ENCODE data around the gene PSMG3.

PSMG3 gene

DNA sequence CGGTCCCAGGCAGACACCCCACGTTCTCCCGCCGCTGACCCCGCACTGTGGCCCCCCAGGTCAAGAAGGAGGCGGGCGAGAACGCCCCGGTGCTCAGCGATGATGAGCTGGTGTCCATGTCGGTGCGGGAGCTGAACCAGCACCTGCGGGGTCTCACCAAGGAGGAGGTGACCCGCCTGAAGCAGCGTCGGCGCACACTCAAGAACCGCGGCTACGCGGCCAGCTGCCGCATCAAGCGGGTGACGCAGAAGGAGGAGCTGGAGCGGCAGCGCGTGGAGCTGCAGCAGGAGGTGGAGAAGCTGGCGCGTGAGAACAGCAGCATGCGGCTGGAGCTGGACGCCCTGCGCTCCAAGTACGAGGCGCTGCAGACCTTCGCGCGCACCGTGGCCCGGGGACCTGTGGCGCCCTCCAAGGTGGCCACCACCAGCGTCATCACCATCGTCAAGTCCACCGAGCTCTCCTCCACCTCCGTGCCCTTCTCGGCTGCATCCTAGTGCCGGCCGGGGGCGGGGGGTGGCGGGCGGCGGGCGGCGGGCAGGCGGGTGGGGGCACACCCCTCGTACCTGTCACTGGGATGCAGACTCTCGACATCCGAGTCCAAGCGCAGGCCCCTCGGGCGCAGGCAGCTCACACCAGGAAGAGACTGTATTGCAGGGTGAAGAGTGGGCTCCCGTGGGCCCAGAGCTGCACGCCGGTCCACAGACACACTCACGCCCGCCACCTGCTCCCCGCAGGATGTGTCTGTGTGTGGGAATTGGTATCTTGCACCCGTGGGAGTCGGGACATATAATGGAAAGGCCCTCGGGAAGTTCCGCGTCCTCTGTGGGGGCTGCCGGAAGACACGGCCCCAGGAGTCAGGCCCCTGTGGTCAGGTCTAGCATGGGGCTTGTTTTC is 29.7 kb downstream of the PSMG3 start:
- TF ChIP-seq, protein P1, sequence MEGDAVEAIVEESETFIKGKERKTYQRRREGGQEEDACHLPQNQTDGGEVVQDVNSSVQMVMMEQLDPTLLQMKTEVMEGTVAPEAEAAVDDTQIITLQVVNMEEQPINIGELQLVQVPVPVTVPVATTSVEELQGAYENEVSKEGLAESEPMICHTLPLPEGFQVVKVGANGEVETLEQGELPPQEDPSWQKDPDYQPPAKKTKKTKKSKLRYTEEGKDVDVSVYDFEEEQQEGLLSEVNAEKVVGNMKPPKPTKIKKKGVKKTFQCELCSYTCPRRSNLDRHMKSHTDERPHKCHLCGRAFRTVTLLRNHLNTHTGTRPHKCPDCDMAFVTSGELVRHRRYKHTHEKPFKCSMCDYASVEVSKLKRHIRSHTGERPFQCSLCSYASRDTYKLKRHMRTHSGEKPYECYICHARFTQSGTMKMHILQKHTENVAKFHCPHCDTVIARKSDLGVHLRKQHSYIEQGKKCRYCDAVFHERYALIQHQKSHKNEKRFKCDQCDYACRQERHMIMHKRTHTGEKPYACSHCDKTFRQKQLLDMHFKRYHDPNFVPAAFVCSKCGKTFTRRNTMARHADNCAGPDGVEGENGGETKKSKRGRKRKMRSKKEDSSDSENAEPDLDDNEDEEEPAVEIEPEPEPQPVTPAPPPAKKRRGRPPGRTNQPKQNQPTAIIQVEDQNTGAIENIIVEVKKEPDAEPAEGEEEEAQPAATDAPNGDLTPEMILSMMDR (conservative IDR thresholded peaks at IDR 0.05; ENCODE audit: low read depth, low read length), result no peak
- DNase-seq (ENCODE audit: low read depth), result no peak
- no peak overlapping the region for H3K4me3 ChIP-seq (ENCODE audit: low read length)

DNA sequence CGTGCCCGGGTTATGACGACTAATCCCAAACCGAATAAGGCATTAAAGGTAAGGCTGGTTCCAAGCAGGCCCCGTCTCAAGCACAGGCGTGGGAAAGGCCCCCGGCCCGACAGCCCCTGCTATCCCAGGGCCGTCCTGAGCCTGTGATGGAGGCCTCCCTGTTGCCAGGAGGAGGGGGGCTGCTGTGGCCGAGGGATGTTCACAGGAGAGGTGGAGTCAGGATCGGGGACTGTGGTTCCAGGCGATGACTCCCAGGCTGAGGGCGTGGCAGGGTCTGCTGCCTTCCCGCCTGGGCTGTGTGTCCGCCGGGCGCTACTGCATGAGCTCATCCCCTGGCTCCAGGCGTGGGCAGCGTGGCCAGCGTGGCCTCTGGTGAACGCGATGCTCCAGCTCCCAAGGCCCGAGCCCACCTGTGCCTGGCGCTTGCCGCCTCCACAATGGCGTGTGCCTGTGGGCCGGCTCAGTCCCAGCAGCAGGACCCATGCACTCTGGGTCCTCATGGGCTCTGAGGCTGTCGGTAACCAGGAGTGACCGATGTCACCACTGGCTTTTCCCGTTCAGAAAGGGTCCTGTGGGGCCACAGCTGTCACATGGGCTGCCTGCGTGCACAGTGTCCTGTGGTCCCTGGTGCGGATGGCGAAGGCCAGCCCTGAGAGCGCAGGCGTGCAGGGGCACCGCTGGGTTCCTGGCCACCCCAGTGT is 30.5 kb downstream of the PSMG3 start:
- peak; percentile 81 for DNase-seq (ENCODE audit: low read depth)
- TF ChIP-seq, protein P1 (conservative IDR thresholded peaks at IDR 0.05; ENCODE audit: low read depth, low read length), result no peak
- H3K4me3 ChIP-seq (ENCODE audit: low read length), result peak overlapping the region; percentile 63

DNA sequence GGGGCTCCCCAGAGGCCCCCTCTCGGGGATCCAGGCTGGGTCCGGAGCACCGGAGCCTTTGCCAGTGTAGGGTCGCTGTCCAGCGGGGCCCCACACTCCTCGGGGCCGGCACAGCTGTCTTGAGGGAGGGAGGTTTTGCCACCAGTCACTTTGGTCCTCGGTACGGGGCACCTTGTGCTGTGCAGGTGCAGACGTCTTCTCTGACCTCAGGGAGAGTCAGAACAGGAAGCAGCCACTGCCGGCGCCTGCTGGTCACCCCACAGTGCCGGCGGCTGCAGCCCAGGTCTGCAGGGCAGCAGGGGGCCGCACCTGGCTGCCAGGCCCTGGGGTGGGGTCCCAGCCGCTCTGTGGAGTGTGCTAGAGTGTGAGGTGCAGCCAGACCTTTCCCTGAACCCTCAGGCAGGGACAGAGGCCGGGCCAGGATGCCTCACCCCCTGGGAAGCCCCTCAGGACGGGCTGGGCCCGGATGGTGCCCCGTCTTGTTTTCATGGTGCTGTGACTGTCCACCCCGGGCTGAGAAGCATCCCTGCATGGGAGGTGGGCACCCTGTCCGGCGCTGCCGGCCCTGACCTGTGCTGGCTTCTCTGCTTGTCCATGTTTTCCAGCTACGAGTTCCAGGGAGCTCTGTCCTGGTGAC is 31.2 kb downstream of the PSMG3 start:
- DNase-seq (ENCODE audit: low read depth), result no peak
- TF ChIP-seq, protein P1 (conservative IDR thresholded peaks at IDR 0.05; ENCODE audit: low read depth, low read length), result no peak
- H3K4me3 ChIP-seq (ENCODE audit: low read length), result peak overlapping the region; percentile 63

DNA sequence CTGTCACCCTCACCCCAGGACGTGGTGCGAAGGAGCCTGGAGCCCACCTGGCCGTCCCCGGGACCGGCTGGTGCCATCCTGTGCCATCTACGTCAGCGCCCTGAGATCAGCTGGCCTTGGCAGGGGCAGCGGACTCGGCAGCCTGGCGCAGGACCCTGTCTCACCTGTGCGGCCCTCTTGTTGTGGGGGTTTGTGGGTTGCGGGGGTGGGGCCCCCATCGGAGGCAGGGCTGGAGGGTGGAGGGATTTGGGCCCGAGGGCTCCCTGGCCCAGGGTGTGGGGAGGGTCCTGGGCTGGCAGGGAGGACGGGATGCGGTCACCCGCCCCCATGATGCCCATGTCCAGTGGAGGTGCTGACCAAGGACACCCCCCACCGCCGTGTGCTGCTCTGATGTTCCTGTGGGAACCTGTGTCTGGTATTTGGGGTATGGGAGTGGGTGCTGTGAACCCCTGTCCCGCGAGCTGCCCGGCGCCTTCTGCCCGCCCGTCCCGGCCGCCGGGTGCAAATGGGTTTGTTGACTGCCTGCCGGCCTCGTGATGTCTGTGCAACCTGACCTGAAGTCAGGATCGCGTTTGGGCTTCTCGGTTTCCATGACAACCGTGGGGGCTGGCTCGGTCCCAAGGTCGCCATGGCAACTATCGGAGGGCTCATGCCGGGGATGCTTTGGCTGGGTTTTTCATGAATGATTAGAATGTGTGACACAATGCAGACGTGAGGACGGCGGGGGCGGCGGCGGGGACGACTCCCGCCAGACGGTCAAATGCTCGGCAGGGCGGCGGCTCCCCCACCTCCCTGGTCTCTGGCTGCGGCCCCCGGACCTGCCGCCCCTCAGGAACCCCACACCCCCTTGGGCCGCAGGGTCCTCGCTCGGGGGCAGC is 32.1 kb downstream of the PSMG3 start:
- DNase-seq (ENCODE audit: low read depth), result peak; percentile 93
- TF ChIP-seq, protein P1 (conservative IDR thresholded peaks at IDR 0.05; ENCODE audit: low read depth, low read length), result no peak
- peak overlapping the region; percentile 63 for H3K4me3 ChIP-seq (ENCODE audit: low read length)

DNA sequence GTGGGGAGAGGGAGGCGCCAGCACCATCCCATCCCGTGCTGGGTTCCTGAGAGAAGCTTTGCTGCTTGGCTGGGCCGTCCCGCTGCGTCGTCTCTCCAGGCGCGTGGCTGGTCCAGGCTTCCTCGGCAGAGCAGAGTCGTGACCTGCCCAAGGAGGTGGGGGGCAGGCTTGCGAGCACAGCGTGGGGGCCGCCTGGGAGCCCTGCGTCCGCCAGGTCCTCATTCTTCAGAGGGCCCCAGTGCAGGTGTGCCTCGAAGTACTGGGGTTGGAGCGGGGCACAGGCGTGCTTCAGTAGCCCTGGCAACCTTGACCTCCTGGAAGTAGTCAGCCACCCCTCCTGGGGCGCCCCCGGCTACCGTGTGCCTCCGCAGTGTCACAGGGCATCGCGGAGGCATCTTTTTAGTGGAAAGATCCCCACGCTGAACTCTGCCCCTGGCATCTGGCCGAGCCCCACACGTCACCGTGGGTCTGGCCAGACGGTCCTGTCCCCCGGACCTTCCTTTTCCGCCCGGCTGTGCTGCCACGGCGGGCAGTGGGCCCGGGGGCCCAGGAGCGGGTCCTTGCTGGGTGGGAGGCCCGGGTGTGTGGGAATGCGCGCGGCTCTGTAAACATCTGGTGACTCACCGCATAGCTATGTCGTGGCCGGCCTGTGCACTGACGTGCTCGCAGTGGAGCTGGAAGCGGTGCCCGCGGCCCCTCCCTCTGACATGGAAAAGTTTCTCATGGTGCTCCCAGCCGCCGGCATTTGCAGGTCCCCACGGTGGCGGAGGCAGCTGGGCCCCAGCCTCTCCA is 32.9 kb downstream of the PSMG3 start:
- DNase-seq (ENCODE audit: low read depth), result peak; percentile 96
- TF ChIP-seq, protein P1 (conservative IDR thresholded peaks at IDR 0.05; ENCODE audit: low read depth, low read length), result no peak
- peak overlapping the region; percentile 63 for H3K4me3 ChIP-seq (ENCODE audit: low read length)

DNA sequence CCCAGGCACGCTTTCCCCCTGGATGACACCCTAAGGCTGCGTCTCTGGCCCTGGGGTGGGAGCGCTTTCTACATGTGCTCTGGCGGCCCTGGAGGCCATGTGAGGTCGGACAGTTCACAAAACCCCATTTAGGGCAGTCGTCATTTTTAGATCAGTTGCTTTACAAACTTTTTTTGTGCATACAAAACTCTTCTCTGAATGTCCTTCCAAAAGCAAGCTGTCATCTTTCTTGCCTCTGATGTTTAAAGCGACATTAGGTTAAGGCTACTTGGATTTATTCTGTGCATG is 33.4 kb downstream of the PSMG3 start:
- H3K4me3 ChIP-seq (ENCODE audit: low read length), result peak overlapping the region; percentile 25
- TF ChIP-seq, protein P1 (conservative IDR thresholded peaks at IDR 0.05; ENCODE audit: low read depth, low read length), result no peak
- no peak for DNase-seq (ENCODE audit: low read depth)

All from retinal pigment epithelial cell (primary cell).